GM23248 (cell line): ENCODE data around the gene MICAL2. TPM values are rescaled to one million over a fixed set of nuclear protein-coding genes. Genes with fewer than 3 reads are reported as not detected.

Experiments
- DNase-seq: peaks from one replicate; pipeline ENCODE4 v3.0.0-alpha.2; 2015
- H2AFZ ChIP-seq: fragments of 200-600 bp; sonication (generic); 2 replicates; pipeline ENCODE4 v1.6.1; 2016; ENCODE audit warnings: antibody characterized with exemption
- H3F3A ChIP-seq: fragments of 200-600 bp; sonication (generic); 2 replicates; pipeline ENCODE4 v1.6.1; 2016; ENCODE audit warnings: mild to moderate bottlenecking, antibody characterized with exemption, mixed run types; ENCODE audit not compliant: insufficient read depth
- H3K27ac ChIP-seq: fragments of 200-600 bp; sonication (generic); 2 replicates; pipeline ENCODE4 v1.5.1; 2016; ENCODE audit warnings: mild to moderate bottlenecking
- H3K27me3 ChIP-seq: fragments of 200-600 bp; sonication (generic); replicated peaks from 2 replicates; pipeline ENCODE4 v1.6.1; 2016; ENCODE audit warnings: mild to moderate bottlenecking; ENCODE audit not compliant: insufficient read depth
- H3K36me3 ChIP-seq: fragments of 200-600 bp; sonication (generic); 2 replicates; pipeline ENCODE4 v1.6.1; 2016; ENCODE audit warnings: low read depth, mild to moderate bottlenecking
- H3K4me1 ChIP-seq: fragments of 200-600 bp; sonication (generic); 2 replicates; pipeline ENCODE4 v1.6.1; 2016; ENCODE audit warnings: mild to moderate bottlenecking; ENCODE audit not compliant: insufficient read depth
- H3K4me2 ChIP-seq: fragments of 200-600 bp; sonication (generic); one replicate; pipeline ENCODE4 v1.6.1; 2016; ENCODE audit warnings: mild to moderate bottlenecking; ENCODE audit not compliant: unreplicated experiment
- H3K4me3 ChIP-seq: fragments of 200-600 bp; sonication (generic); 2 replicates; pipeline ENCODE4 v1.5.1; 2016; ENCODE audit warnings: mild to moderate bottlenecking
- H3K79me2 ChIP-seq: fragments of 200-600 bp; sonication (generic); 2 replicates; pipeline ENCODE4 v1.6.1; 2016; ENCODE audit warnings: mild to moderate bottlenecking; ENCODE audit not compliant: insufficient read depth
- H3K9ac ChIP-seq: fragments of 200-600 bp; sonication (generic); 2 replicates; pipeline ENCODE4 v1.6.1; 2016; ENCODE audit warnings: mild to moderate bottlenecking
- H3K9me2 ChIP-seq: fragments of 200-600 bp; sonication (generic); 2 replicates; pipeline ENCODE4 v1.6.1; 2016; ENCODE audit warnings: mixed run types, mild to moderate bottlenecking, moderate library complexity; ENCODE audit not compliant: insufficient read depth
- H3K9me3 ChIP-seq: fragments of 200-600 bp; sonication (generic); one replicate; pipeline ENCODE4 v1.6.1; 2017; ENCODE audit warnings: low read depth
- H4K20me1 ChIP-seq: fragments of 200-600 bp; sonication (generic); 2 replicates; pipeline ENCODE4 v1.6.0; 2016; ENCODE audit not compliant: insufficient read depth
- EZH2 ChIP-seq: fragments of 200-600 bp; sonication (generic); IDR thresholded peaks from 2 replicates; pipeline ENCODE4 v1.6.1; 2018; ENCODE audit warnings: antibody characterized with exemption, mild to moderate bottlenecking; ENCODE audit not compliant: insufficient read depth, poor library complexity, severe bottlenecking
- EZH2phosphoT487 ChIP-seq: fragments of 200-600 bp; sonication (generic); IDR thresholded peaks from 2 replicates; pipeline ENCODE4 v1.6.1; 2018; ENCODE audit warnings: antibody characterized with exemption, moderate library complexity, mild to moderate bottlenecking, low read depth; ENCODE audit not compliant: insufficient read depth
- WGBS, 2 experiments: methylation state at CpG; one replicate each; pipeline ENCODE4 v1.1.6; 2015 to 2017; ENCODE audit warnings: low lambda C conversion rate in 2 of 2, low coverage in 1 of 2; ENCODE audit errors: missing lambda C conversion rate in 2 of 2; 5-methylcytosine and 5-hydroxymethylcytosine counted together
- in situ Hi-C: fragments of 300-500 bp; cut with MboI; formaldehyde crosslinking; loops from 2 replicates; pipeline ENCODE4 v1.15.0; 2020
- polyA plus RNA-seq: library from polyadenylated mRNA; unstranded; fragments of >200 nt; fragmentation: Nextera tagmentation; extraction: Ambion mirVana; gene quantifications from 2 replicates; pipeline ENCODE4 v1.2.1, GENCODE V29; 2016
- total RNA-seq: library from RNA; depleted of rRNA; stranded (reverse); fragments of >200 nt; shearing (Covaris generic); gene quantifications from 2 replicates; pipeline ENCODE4 v1.2.3, GENCODE V29; 2014

The MICAL2 gene
- total and polyA plus RNA-seq, 2 experiments from 2014 or later, result 83.3 to 158 TPM

DNA sequence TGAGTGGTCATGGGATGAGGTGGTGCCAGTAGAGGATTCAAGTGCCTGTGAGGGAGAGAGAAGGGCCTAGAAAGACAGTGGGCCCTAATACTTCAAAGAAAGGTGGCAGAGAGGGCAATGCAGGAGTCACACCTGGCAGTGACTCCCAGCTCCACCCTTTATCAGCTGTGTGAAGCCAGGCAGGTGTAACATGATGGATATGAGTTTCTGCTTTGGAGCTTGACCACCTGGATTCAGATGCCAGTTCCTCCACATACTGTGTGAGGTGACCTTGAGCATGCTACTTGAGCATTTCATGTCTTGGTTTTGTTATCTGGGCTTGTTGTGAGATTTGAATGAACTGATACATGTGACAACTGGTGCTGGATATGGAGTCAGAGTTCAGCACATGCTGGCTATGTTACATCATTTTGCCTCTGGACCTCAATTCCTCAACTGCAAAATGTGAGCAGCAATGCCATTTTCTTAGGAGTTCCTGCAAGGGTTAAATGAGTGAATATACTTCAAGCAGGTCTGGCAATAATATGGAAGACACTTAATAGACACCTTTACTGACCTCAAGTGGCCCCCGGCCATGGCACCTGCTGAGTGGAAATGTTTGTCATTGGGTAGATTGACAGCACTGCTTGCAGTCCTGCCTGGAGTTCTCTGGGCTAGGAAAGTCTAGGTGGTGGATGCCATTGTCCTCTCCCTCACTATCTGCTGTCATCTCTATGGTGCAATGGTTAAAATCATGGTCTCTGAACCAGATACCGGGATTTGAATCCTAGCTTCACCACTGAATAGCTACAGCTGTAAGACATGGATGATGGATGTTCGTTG, 83.3 kb downstream of the MICAL2 start:
- TF ChIP-seq EZH2, result no peak
- TF ChIP-seq EZH2phosphoT487, result no peak
- H3K36me3 ChIP-seq, result peaks cover 6% of the 10 kb centered on the region
- no peaks in the 10 kb centered on the region for H4K20me1 ChIP-seq
- H3K9me3 ChIP-seq, result no peaks in the 10 kb centered on the region
- no peak overlapping the region for H3K4me3 ChIP-seq
- H3K4me1 ChIP-seq, result 0 out of 2 replicates have a peak, but pooled peaks cover 11% of the 10 kb centered on the region
- no peak for DNase-seq
- no peaks in the 10 kb centered on the region for H3K27me3 ChIP-seq
- in situ Hi-C loops, result no loop called here
- H3K4me2 ChIP-seq, result no peak overlapping the region
- 97 to 100% methylated on average over 3 of the region's 3 CpGs for WGBS, 2 experiments
- H3K27ac ChIP-seq, result no peak overlapping the region
- H3K9ac ChIP-seq, result no peak overlapping the region
- H2AFZ ChIP-seq, result no peak overlapping the region
- H3K79me2 ChIP-seq, result peaks cover 93% of the 10 kb centered on the region
- no peaks in the 10 kb centered on the region for H3K9me2 ChIP-seq
- no peaks in the 10 kb centered on the region for H3F3A ChIP-seq

DNA sequence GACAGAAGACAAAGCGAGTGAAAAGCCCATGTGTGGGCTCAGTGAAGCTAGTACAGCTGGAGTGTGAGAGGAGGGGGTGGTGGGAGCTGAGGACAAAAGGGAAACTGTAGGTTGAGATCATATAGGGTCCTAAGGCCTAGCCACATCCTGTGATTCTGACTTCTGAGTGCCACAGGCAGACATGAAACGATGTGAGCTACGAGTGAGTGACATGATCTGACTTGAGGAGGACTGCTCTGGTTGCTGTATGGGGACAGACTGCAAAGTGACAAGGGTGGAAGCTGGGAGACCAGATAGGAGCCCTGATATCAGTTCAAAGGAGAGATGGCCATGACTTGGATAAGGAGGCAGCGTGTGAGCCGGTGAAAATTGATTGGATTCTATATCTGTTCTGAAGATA, 85.4 kb downstream of the MICAL2 start:
- Histone ChIP-seq H3K27me3 (no peaks in the 10 kb centered on the region), H3K36me3 (0 out of 2 replicates have a peak, but pooled peaks cover 3% of the 10 kb centered on the region), H4K20me1 (no peaks in the 10 kb centered on the region), H3K4me2 (no peak overlapping the region), H3F3A (peaks cover 17% of the 10 kb centered on the region), H2AFZ (no peak overlapping the region), H3K79me2 (peaks cover 83% of the 10 kb centered on the region), H3K4me1 (peaks cover 23% of the 10 kb centered on the region), H3K9me3 (no peaks in the 10 kb centered on the region), H3K9me2 (no peaks in the 10 kb centered on the region), H3K27ac (no peak overlapping the region), H3K9ac (no peak overlapping the region), H3K4me3 (no peak overlapping the region)
- TF ChIP-seq EZH2phosphoT487 (no peak), EZH2 (no peak)
- 96 to 98% methylated on average over 5 of the region's 5 CpGs for WGBS, 2 experiments
- in situ Hi-C loops, result no loop called here
- no peak for DNase-seq

DNA sequence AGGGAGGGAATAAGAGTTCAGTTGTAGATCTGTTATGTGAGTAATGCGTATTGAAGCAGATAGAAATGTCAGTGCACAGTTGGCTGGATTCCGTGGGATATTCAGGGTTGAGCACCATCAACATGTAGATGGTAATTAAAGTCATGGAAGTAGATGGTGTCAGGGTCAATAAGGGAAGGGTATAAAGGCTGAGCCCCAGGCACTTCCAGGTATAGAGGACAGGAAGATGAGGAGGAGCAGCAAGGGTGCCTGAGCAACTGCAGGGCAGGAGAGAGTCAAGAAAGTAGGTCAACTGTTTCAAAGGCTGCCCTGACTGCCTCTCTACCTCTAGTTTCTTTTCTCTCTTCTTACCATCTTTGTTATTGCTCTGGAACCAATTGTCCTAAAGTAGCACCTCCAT, 85.9 kb downstream of the MICAL2 start:
- Histone ChIP-seq H3K4me1 (peaks cover 28% of the 10 kb centered on the region), H3K27ac (no peak overlapping the region), H3K79me2 (peaks cover 78% of the 10 kb centered on the region), H2AFZ (no peak overlapping the region), H3K9me3 (no peaks in the 10 kb centered on the region), H3F3A (peaks cover 19% of the 10 kb centered on the region), H3K27me3 (no peaks in the 10 kb centered on the region), H3K9me2 (no peaks in the 10 kb centered on the region), H3K4me3 (no peak overlapping the region), H4K20me1 (no peaks in the 10 kb centered on the region), H3K36me3 (0 out of 2 replicates have a peak, but pooled peaks cover 3% of the 10 kb centered on the region), H3K9ac (no peak overlapping the region), H3K4me2 (no peak overlapping the region)
- WGBS, 2 experiments, result 96 to 98% methylated on average over 2 of the region's 2 CpGs
- no peak for TF ChIP-seq EZH2
- no peak for TF ChIP-seq EZH2phosphoT487
- in situ Hi-C loops, result no loop called here
- DNase-seq, result no peak

GRCh38 chr11:12196872-12197271, 86.5 kb downstream of the MICAL2 start:
- no peak overlapping the region for H3K4me2 ChIP-seq
- TF ChIP-seq EZH2phosphoT487 (no peak), EZH2 (no peak)
- no peak overlapping the region for H2AFZ ChIP-seq
- no peak overlapping the region for H3K9ac ChIP-seq
- H3K27ac ChIP-seq, result no peak overlapping the region
- no peaks in the 10 kb centered on the region for H3K9me3 ChIP-seq
- in situ Hi-C loops, result no loop called here
- peaks cover 75% of the 10 kb centered on the region for H3K79me2 ChIP-seq
- no peaks in the 10 kb centered on the region for H3K9me2 ChIP-seq
- peaks cover 34% of the 10 kb centered on the region for H3K4me1 ChIP-seq
- no peak overlapping the region for H3K4me3 ChIP-seq
- H3K27me3 ChIP-seq, result no peaks in the 10 kb centered on the region
- no peaks in the 10 kb centered on the region for H4K20me1 ChIP-seq
- peaks cover 25% of the 10 kb centered on the region for H3F3A ChIP-seq
- DNase-seq, result no peak
- H3K36me3 ChIP-seq, result 0 out of 2 replicates have a peak, but pooled peaks cover 3% of the 10 kb centered on the region
